NCI-H2081 treated with DMSO at 0.1 percent for 48 hours (cell line): ENCODE data around the gene BMP8B.
"Not testable (repeated sequence)": the region's sequence is repeated elsewhere in the genome, so short reads cannot be mapped to it uniquely, and the experiment has no call there.

Experiments
- DNase-seq: peaks from one replicate; lab custom pipeline; 2025; lab: John Stamatoyannopoulos, UW

The BMP8B gene

GRCh38 chr1:39812913-39813312 is 24.2 kb upstream of the BMP8B start:
- DNase-seq: no peak

GRCh38 chr1:39808784-39809517 is 20.3 kb upstream of the BMP8B start:
- no peak for DNase-seq

GRCh38 chr1:39805385-39805784 is 16.7 kb upstream of the BMP8B start:
- DNase-seq: no peak

GRCh38 chr1:39802496-39803260 is 14.0 kb upstream of the BMP8B start:
- DNase-seq: no peak

- no peak for DNase-seq
Measured at GRCh38 chr1:39800471-39800835, 11.8 kb upstream of the BMP8B start.

GRCh38 chr1:39799770-39800470 is 11.3 kb upstream of the BMP8B start:
- no peak for DNase-seq

GRCh38 chr1:39798859-39799769 is 10.4 kb upstream of the BMP8B start:
- DNase-seq: peak; percentile 56

- DNase-seq: no peak
Measured at GRCh38 chr1:39795651-39796050, 7.0 kb upstream of the BMP8B start.

- DNase-seq: no peak
Measured at GRCh38 chr1:39791838-39792237, 3.2 kb upstream of the BMP8B start.

- no peak for DNase-seq
Measured at GRCh38 chr1:39789571-39790110, 976 bp upstream of the BMP8B start.

GRCh38 chr1:39788426-39788757 is 273 bp downstream of the BMP8B start:
- DNase-seq: no peak

GRCh38 chr1:39787964-39788363 is 701 bp downstream of the BMP8B start:
- not testable (repeated sequence) for DNase-seq

GRCh38 chr1:39787468-39787867 is 1.2 kb downstream of the BMP8B start:
- DNase-seq: no peak

- DNase-seq: not testable (repeated sequence)
Measured at GRCh38 chr1:39787108-39787375, 1.6 kb downstream of the BMP8B start.

- not testable (repeated sequence) for DNase-seq
Measured at GRCh38 chr1:39786303-39787107, 2.2 kb downstream of the BMP8B start.

GRCh38 chr1:39782685-39783084 is 6.0 kb downstream of the BMP8B start:
- not testable (repeated sequence) for DNase-seq

- no peak for DNase-seq
Measured at GRCh38 chr1:39782103-39782502, 6.6 kb downstream of the BMP8B start.

GRCh38 chr1:39781349-39781715 is 7.3 kb downstream of the BMP8B start:
- DNase-seq: no peak

GRCh38 chr1:39779821-39780220 is 8.8 kb downstream of the BMP8B start:
- no peak for DNase-seq

GRCh38 chr1:39779137-39779536 is 9.5 kb downstream of the BMP8B start:
- no peak for DNase-seq

- DNase-seq: not testable (repeated sequence)
Measured at GRCh38 chr1:39778463-39779099, 10.1 kb downstream of the BMP8B start.
